Non-pigmented ciliary epithelial cell (primary cell): ENCODE results near the gene KRTAP5-2.
"Not testable (repeated sequence)": the region's sequence is repeated elsewhere in the genome, so short reads cannot be mapped to it uniquely, and the experiment has no call there.

Source experiments
- DNase-seq: peaks from one replicate; pipeline ENCODE4 v3.0.0-alpha.2; 2010; ENCODE audit warnings: low read depth

The KRTAP5-2 gene

DNA sequence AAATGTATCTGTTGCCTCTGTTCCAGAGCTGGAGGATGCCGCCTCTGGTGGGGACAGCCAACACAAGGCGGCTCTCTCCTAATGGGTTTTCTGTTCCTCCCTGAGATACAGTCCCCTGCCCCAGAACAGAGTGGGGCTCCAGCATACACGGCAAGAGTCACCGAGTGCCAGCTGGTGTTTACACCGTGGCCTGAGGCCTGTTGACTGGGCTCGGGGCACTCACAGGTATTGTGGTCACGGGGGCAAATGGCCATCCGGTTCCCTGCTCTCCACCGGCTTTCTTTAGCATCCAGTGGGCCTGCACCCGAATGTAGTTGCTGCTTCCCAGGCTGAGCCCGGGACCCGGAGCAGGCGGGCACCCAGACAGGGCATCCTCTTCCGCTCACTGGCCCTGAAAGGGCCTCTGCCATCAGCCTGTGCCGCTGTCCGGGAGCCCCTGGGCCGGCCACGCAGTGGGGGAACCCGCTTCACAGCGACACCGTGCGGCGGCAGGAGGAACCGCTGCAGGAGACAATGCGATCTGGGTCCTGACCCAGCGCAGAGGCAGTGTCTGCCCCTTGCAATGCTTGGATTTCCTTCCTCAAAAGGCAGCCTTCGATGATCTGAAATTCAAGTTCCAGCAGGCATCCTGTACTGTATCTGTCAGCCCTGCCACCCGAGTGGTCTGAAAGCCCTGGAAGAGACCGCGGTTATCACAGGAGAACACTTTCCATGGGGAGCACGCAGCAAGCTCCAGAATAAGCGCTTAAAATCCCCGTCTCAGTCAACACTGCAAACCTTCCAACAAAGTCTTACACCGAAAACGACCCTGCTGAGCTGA is 30.6 kb upstream of the KRTAP5-2 start:
- no peak for DNase-seq

DNA sequence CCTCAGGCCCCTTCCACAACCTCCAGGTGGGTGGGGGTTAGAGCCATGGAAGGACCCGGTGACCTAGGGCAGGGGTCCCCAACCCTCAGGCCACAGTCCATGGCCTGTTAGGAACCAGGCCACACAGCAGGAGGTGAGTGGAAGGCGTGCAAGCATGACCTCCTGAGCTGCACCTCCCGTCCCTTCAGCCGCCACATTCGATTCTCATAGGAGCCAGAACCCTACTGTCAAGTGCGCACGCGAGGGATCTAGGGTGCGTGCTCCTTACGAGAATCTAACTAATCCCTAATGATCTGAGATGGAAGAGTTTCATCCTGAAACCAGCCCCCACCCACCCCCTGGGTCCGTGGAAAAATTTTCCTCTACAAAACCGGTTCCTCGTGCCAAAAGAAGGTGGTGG is 27.4 kb upstream of the KRTAP5-2 start:
- DNase-seq: no peak

DNA sequence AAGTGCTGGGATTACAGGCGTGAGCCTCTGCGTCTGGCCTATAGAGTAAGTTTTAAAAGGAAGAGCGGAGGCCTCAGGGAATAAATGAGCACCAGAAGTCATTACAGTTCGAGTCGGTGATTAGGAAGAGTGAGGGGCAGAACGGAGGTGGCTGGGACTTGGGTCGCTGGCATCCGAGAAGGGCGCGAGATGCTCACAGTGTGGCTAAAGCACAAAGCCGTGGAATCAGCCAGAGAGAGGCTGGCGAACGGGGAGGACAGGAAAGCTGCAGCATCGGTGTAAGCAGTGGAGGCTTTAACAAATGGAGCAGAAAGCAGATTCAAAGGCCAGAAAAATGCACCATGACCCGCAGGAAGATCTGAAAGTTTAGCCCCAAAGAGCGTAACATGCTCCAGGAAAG is 26.5 kb upstream of the KRTAP5-2 start:
- no peak for DNase-seq

DNA sequence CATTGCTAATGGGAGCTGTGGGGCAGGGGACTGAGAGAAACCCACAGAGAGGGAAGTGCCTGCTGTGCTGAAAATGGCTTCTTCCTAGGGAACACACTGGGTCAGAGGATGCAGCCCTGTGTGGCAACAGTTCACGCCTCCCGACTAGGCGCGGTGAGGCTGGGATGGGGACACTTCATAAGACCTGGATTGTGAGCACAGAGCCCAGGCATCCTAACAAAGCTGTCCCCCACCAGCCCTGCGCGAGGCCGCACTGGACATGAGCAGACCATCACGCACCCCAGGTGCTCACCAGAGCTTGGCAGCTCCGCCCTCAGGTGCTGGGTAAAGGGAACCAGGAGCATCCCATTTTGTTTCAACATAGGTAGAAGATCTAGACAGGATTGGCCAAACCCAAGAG is 25.6 kb upstream of the KRTAP5-2 start:
- DNase-seq: no peak

DNA sequence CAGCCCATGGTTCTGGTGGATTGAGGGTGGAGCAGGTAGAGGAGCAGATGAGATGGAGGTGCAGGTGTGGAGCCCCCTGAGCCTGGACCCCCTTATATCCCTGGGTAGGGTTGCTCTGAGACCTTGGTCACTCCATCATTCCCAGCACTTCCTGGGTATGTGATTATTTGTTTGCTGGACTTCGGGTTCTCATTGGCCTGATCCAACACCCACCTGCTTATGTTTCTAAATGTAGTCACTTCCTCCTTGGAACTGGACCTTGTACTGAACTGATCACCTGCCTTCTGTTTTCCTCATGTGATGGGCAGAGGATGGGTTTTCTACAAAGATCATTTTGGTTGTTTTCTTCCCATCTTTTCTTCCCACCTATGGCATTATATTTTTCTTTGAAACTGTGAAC is 24.0 kb upstream of the KRTAP5-2 start, which contains the start of gene KRTAP5-4:
KRTAP5-4 (minus strand) TSS at position 53 of the 400 bp plus-strand sequence; CDS start at position 8, 45 bp downstream.
- no peak for DNase-seq

DNA sequence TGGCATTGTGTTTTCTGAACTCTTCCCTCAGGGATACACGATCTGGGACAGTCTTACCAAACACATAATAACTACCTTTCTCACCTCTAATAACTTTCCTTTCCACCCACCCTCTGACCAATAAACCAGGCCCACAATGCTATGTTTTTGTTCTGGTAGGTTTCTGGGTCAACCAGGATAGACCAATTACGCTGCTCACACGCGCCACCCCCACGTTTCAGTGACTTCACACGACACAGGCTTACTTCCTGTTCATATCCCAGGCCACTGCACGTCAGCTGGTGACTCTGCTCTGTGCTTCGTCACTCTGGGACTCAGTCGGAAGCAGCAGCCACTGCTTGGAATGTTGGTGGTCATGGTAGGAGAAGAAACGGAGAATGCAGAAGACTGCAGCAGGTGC is 21.4 kb upstream of the KRTAP5-2 start:
- no peak for DNase-seq

DNA sequence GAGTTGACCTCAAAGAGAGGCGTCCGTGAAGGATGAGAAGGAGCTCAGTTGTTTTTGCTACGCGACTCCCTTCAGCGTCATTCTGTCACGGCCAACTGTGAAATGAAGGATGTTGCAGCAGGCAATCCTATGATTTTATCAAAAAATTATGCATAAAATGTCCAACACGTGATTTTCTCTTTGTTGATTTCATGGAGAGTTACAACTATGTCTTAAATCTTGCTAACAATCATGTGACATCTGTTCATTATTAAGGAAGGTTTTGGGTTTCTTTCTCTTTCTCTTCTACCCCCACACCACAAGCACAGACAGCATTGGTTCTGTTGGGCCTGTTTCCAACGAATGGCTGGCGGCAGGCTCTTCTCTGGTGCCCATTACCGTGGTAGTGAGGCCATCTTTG is 20.1 kb upstream of the KRTAP5-2 start:
- DNase-seq: no peak

DNA sequence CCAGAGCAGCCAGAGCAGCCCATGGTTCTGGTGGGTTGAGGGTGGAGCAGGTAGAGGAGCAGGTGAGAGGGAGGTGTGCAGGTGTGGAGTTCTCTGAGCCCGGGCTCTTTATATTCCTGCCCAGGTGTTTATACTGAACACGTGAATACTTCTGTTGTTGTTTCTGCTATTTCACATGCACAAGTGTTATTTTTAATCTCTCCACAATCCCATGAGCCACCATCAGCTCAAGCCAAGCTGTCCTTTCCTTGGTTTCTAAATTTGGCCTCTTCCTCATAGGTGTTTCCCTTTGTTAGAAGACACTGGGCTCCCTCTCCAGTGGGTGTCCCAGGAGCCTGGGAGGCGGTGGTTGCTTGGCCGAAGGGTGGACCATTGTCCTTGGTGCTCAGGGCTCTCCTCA is 10.3 kb upstream of the KRTAP5-2 start, which contains the start of gene KRTAP5-3:
KRTAP5-3 (minus strand) TSS at position 101 of the 400 bp plus-strand sequence; CDS start at position 23, 78 bp downstream.
- DNase-seq: no peak

DNA sequence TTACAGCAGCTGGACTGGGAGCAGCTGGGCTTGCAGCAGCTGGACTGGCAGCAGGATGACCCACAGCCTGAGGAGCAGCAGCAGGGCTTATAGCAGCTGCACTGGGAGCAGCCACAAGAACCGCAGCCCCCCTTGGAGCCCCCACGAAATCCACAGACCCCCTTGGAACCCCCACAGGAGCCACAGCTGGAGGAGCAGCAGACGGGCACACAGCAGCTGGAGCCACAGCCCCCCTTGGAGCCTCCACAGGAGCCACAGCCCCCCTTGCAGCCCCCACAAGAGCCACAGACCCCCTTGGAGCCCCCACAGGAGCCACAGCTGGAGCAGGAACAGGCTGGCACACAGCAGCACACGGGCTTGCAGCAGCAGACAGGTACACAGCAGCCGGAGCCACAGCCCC is 9.8 kb upstream of the KRTAP5-2 start:
- DNase-seq: not testable (repeated sequence)

DNA sequence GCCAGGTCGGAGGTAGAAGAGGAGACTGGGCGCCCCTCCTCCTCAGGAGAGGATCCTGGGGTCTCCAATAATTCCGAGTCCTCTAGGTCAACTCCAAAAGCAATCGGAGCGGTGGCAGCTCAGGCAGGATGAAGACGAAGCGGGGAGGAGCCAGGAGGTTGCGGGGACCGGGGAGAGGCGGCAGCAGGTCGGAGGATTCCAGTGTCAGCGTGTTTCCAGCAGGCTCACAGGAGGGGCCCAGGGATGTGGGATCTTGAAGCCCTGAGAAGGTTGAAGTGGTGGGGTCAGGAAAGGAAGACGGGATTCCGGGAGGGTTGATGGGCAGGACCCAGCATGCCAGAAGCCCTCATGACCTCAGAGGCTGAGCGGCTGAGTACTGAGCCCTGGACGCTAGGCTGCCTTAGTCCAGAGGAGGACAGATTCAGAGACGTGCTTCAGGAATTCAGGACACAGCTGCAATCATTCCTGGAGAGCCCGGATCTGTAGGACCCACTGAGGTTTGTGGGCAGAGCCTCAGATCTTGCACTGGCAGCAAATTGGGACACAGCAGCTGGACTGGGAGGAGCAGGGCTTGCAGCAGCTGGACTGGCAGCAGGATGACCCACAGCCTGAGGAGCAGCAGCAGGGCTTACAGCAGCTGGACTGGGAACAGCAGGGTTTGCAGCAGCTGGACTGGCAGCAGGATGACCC is 9.2 kb upstream of the KRTAP5-2 start:
- not testable (repeated sequence) for DNase-seq

DNA sequence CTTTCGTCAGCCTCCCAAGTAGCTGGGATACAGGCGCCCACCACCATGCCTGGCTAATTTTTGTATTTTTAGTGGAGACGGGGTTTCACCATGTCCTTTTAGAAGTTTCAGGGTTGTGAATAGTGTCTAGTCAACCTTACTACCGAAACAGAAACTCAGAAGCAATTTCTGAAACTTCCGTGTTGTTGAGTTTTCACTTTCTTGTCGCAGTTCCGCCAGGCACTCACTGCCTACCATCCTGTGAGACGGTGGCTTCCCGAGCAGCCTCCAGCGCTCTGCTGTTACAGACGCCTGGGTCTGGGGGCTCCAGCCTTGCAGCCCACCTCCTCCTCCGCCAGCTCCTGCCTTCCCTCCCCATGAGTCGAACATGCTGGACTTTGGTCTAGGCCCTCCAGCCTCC is 7.8 kb upstream of the KRTAP5-2 start:
- not testable (repeated sequence) for DNase-seq

DNA sequence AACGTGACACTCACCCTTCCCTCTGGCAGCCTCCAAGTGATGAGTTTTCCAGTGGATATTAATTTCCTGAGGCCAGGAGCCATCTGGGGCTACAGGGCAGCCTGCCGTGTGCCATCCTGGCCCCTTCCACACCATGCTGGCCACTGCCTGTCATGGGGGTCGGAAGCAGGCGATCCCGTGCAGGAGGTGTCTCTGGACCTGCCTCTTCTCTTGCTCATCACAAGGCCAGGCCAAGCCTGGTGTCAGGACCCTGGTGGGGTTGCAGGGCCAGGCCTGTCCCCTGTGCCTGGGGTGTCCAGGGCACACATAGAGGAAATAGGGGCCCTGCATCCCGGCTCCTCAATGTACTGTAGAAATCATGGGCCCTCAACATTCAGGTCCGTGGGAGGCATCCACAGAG is 6.6 kb upstream of the KRTAP5-2 start:
- no peak for DNase-seq

DNA sequence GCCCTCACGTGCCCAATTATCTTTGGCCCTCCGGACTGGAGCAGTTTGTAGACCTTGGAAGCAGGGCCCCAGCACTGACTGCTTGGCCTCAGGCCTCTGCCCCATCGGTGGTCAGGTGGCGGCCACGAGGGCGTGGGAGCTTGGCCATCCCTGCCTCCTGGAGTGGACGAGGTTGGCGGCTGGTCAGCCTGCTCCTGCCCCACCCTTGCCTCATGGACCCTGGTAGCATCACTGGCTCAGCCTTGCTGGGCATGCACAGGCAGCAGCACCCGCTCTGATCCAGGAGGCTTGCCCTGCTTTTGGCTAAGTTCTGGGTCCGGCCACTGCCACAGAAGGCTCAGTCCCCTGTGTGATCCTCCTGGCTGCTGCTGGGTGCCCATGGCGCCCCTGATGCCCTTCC is 6.1 kb upstream of the KRTAP5-2 start:
- no peak for DNase-seq

DNA sequence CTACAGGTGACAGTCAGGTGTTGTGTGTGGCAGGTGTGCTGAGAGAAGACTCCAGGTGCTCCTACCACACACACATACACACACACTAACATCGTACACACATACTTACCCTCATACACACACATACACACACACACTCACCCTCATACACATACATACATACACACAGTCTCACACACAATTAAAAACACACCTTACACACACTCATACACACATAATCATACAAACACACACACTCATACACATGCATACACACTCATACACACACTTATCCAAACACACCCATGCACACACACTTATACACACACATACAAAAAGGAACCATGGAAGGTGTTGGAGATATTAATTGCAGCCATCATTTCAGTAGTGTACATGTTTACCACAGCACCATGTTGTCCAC is 5.5 kb upstream of the KRTAP5-2 start:
- no peak for DNase-seq

DNA sequence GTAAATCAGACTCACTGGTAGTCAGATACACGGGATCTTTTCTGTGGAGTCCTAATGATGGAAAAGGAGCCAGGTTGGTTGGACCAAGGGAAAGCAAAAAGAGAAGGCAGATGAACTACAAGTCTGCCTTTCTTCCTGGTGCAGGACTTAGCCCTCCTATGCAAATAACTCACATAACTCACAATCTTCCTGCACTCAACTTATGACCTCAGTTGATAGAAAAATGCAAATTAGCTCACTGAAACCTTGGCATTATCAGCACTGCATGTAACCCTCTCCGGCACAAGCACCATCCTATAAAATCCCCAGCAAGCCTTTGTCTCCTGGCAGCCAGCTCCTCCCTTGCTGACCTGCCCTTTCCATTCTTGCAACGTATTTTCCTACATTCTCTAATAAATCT is 3.6 kb upstream of the KRTAP5-2 start:
- DNase-seq: not testable (repeated sequence)

DNA sequence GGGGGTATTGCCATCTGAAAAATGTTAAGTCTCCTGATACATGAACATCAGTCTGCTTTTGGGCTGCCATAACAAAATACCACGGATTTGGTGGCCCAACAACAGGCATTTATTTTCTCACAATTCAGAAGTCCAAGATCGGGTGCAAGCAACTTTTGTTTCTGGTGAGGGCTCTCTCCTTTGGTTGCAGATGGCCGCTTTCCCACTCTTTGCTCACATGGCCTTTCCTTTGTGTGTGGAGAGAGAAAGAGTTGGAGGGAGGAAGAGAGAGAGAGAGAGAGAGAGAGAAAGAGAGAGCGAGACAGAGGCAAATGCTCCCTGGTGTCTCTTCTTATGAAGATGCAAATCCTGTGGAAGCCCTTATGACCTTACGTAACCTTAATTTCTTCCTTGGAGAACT is 2.5 kb upstream of the KRTAP5-2 start:
- no peak for DNase-seq

DNA sequence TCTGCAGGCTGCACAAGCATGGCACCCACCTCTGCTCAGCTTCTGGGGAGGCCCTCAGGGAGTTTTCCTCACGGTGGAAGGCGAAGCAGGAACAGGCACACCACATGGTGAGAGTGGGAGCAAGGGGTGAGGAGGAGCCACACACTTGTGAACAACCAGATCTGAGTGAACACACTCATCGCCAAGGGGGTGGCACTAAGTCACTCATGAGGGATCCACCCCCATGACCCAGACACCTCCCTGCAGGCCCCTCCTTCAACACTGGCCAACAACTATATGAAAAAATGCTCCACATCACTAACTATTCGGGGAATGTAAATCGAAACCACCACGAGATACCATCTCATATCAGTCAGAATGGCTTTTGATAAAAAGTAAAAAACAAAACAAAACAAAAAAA is 722 bp upstream of the KRTAP5-2 start:
- DNase-seq: no peak

DNA sequence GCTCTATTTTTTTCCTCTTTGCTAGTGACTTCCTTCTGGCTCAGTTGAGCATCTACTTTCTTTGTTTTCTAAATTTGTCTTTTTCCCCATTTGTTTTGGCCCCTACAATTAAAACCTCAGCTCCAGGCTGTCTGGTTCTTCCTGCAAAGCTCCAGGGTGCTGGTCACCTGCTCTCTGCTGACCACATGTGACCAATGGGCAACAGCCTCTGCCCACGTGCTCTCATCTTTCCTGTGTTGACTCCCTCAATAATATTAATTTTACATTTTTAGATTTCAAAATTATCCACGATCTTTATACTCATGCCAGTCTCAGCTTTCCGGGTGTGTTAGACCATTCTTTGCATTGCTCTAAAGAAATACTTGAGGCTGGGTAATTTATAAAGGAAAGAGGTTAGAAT is 312 bp upstream of the KRTAP5-2 start:
- DNase-seq: not testable (repeated sequence)

DNA sequence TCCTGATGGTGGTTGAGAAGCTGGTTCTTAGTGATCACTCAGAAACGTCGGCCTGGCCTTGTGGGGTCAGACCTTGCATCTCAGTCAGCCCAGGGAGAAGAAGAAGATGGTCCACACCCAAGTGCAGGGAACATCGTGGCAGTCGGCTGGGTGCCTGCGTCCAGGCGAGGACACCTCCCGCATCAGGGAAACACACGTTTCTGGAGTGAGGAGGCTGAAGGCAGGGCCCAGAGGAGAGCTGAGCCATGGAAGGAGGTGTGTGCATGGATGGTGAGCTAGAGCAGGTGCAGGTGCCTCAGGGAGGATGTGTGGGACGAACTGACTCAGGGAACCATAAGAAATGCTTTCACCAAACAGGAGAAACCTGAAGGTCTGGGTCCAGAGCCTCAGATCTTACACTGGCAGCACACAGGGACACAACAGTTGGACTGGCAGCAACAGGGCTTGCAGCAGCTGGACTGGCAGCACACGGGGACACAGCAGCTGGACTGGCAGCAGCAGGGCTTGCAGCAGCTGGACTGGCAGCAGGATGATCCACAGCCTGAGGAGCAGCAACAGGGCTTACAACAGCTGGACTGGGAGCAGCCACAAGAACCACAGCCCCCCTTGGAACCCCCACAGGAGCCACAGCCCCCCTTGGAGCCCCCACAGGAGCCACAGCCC is 632 bp downstream of the KRTAP5-2 start:
- no peak for DNase-seq

DNA sequence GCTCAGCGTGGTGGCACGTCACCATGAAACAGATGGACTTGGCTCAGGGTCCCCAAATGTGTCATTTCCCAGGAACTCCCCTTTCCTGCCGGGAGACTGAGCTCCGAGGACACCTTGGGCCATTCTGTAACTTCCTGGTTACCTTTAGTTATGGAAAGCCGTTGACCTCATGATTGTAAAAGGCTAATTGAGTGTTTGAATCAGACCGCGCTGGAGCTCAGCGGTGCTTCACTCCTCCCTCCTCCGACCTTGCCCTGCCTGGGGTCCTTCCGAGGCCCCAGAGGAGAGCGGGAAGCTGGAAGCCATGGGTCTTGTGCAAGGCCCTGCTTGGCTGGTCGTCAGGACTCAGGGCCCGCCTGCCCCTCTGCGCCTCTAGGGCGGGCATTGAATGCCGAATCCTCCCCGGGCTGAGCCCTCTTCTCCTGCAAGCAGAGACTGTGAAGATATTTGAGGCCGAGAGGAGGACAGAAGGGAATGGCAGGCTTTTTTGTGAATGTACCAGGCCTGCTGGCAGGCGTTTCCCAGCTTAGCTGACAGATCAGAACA is 1.4 kb downstream of the KRTAP5-2 start:
- not testable (repeated sequence) for DNase-seq

DNA sequence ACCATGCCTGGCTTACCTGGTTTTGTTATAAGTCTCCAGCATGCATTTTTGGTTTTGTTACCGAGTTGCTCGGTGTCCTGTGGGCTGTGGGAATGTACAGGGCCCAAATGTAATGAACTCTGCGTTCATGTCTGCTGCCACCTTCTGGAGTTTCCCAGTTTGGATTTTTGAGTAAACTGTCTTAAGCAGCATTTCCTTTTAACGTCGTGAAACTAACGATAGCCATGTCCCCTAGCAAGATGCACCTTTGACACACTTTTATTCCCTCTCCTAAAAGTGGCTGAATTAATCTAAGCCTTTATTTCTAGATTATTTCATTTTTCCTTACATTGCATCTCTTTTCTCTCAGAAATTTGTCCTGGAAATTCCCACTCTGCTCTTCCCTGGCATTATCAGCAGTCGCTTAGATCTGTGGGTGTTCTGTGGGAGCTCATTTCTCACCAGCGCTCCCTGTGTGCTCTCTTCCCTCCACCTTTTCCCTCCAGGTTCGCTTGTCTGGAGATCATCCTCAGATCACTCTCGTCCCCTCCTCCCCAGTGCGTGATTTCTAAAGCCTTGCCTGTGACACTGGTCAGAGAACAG is 2.0 kb downstream of the KRTAP5-2 start:
- not testable (repeated sequence) for DNase-seq

DNA sequence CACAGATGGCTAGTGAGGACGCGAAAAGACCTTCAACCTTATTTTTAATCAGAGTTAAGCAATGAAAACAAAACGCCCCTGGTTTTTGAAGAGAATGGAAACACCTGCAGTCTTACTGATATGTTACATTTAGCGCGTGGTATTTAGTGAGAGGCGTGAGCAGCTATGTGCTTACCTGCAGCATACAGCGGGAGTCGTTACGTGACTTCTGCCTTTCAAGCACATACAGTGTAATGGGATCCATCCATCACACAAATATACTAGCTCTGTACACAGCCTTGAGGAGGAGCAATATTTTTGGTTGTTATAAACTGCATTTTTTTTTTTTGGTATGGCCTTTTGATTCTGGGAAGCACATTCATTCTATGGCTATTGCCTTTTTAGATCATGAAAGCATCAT is 5.5 kb downstream of the KRTAP5-2 start:
- no peak for DNase-seq
